A673 (cell line): ENCODE data around the gene BTRC. TPM values are rescaled to one million over a fixed set of nuclear protein-coding genes. Genes with fewer than 3 reads are reported as not detected.

Experiments
- BruUV-seq: library from RNA; stranded (reverse); fragments of 400-500 nt; replicated peaks from 2 replicates; lab custom pipeline; 2021; lab: Mats Ljungman, UMichigan
- CTCF ChIA-PET: fragments of 300-600 bp; sonication (Branson Sonifier 250); formaldehyde crosslinking; loops from one replicate; lab custom pipeline; 2022; ENCODE audit warnings: antibody characterized with exemption; lab: Charles Lee
- POLR2A ChIA-PET: fragments of 300-600 bp; sonication (Branson Sonifier 250); formaldehyde crosslinking; loops from one replicate; lab custom pipeline; 2022; ENCODE audit warnings: antibody characterized with exemption; ENCODE audit not compliant: low non-redundant PET; lab: Charles Lee
- DNase-seq: peaks from one replicate; pipeline ENCODE4 v3.0.0-alpha.2; 2015; ENCODE audit warnings: low spot score
- H3K27ac ChIP-seq: fragments of 200-600 bp; sonication (generic); 2 replicates; pipeline ENCODE4 v1.5.1; 2016; ENCODE audit warnings: mixed run types, low read depth, mild to moderate bottlenecking, mixed read lengths, antibody characterized with exemption, low read length; ENCODE audit not compliant: poor library complexity, severe bottlenecking
- H3K27me3 ChIP-seq: fragments of 200-600 bp; sonication (generic); replicated peaks from 2 replicates; pipeline ENCODE4 v1.6.1; 2017; ENCODE audit warnings: mixed run types, low read depth, mild to moderate bottlenecking, mixed read lengths, antibody characterized with exemption, low read length; ENCODE audit not compliant: insufficient read depth, poor library complexity
- H3K36me3 ChIP-seq: fragments of 200-600 bp; sonication (generic); 2 replicates; pipeline ENCODE4 v1.6.1; 2016; ENCODE audit warnings: mixed run types, mild to moderate bottlenecking, mixed read lengths, antibody characterized with exemption, low read length; ENCODE audit not compliant: insufficient read depth, poor library complexity, severe bottlenecking
- H3K4me1 ChIP-seq: fragments of 200-600 bp; sonication (generic); 2 replicates; pipeline ENCODE4 v1.6.1; 2017; ENCODE audit warnings: mixed run types, mild to moderate bottlenecking, mixed read lengths, antibody characterized with exemption, low read length; ENCODE audit not compliant: insufficient read depth, poor library complexity, severe bottlenecking
- H3K4me3 ChIP-seq: fragments of 200-600 bp; sonication (generic); 2 replicates; pipeline ENCODE4 v1.5.1; 2016; ENCODE audit warnings: low read depth, mixed run types, mild to moderate bottlenecking, mixed read lengths, low read length; ENCODE audit not compliant: poor library complexity, severe bottlenecking
- H3K9me3 ChIP-seq: fragments of 200-600 bp; sonication (generic); 2 replicates; pipeline ENCODE4 v1.6.1; 2016; ENCODE audit warnings: mixed run types, low read depth, mild to moderate bottlenecking, mixed read lengths, antibody characterized with exemption, low read length; ENCODE audit not compliant: poor library complexity, severe bottlenecking
- CTCF ChIP-seq: fragments of 300-800, 200-600 bp; sonication (generic); conservative IDR thresholded peaks from 2 replicates; pipeline ENCODE4 v1.5.1; 2017; ENCODE audit warnings: low read depth, mild to moderate bottlenecking, antibody characterized with exemption, low read length, moderate library complexity, mixed read lengths
- EZH2 ChIP-seq: fragments of 200-600 bp; sonication (generic); IDR thresholded peaks from 2 replicates; pipeline ENCODE4 v1.6.1; 2017; ENCODE audit warnings: borderline replicate concordance, low read depth, mild to moderate bottlenecking, mixed read lengths, antibody characterized with exemption, low read length; ENCODE audit not compliant: poor library complexity, severe bottlenecking
- intact Hi-C: fragments of 100-400 bp; cut with micrococcal nuclease; formaldehyde crosslinking; loops from one replicate; pipeline ENCODE4 v1.10.0; 2022; ENCODE audit not compliant: unreplicated experiment
- total RNA-seq: library from RNA; stranded (reverse); gene quantifications from 2 replicates; pipeline ENCODE4 v1.2.3, GENCODE V29; 2021

Gene BTRC
- total RNA-seq, 1 experiment from 2014 or later: 22.6 TPM

- no peaks in the 10 kb centered on the region for H3K9me3 ChIP-seq
- ChIA-PET CTCF (no interaction called here), POLR2A (interaction anchor here (0.6 kb wide), 1 partner anchor 388 kb away, joined by 3 read pairs; no protein-coding TSS in a partner anchor)
- no peak for TF ChIP-seq EZH2
- BruUV-seq: no TSS peak
- H3K4me3 ChIP-seq: no peak overlapping the region
- H3K27ac ChIP-seq: no peak overlapping the region
- no peak for DNase-seq
- H3K27me3 ChIP-seq: peaks cover 44% of the 10 kb centered on the region
- H3K4me1 ChIP-seq: peaks cover 44% of the 10 kb centered on the region
- intact Hi-C loops: no loop called here
- no peaks in the 10 kb centered on the region for H3K36me3 ChIP-seq
These were observed 133.4 kb downstream of the BTRC start for GRCh38 chr10:101487399-101487798.

DNA sequence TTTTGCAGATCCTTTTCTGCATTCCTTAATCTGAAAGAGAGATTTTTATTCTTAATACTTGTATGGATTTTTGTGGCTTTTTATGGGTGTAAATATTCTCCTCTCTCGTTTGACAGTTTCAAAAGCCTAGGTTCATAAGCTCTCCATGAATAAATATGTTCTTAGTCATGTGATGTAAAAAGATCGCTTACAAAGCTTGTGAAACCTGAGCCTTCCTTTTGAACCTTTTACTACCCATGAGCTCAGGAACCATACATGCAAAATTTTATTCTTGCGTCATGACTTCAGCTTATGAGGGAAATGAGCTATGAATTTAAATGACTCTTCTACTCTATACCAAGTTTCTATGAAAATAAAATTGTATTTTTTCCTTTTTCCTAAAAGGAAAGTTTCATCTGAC lies 135.4 kb downstream of the BTRC start:
- no peaks in the 10 kb centered on the region for H3K36me3 ChIP-seq
- CTCF ChIA-PET: interaction anchor here (0.6 kb wide), 1 partner anchor 22 kb away, joined by 3 read pairs; no protein-coding TSS in a partner anchor
- TF ChIP-seq EZH2 (no peak), CTCF (no peak)
- no peaks in the 10 kb centered on the region for H3K9me3 ChIP-seq
- H3K27me3 ChIP-seq: peaks cover 35% of the 10 kb centered on the region
- H3K27ac ChIP-seq: no peak overlapping the region
- POLR2A ChIA-PET: interaction anchor here (0.6 kb wide), 1 partner anchor 643 kb away, joined by 3 read pairs; no protein-coding TSS in a partner anchor
- BruUV-seq: no TSS peak
- H3K4me3 ChIP-seq: no peak overlapping the region
- peaks cover 42% of the 10 kb centered on the region for H3K4me1 ChIP-seq
- DNase-seq: peak; percentile 79
- intact Hi-C loops: no loop called here

DNA sequence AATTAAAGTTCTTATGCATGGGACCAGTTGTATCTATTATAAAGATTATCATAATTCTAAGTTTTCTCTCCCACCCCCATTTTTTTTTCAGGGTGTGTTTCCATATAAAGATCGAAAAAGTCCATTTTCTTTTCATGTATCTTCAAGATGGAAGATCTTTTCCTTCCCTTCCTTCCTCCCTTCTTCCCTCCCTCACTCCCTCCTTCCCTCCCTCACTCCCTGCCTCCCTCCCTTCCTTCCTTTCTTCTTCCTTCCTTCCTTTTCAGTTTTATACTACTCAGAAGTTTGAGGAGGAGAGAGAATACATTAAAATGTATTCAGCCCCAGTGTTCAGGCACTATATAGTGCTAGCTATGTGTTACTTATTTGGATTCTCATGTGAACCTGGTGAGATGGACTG lies 136.1 kb downstream of the BTRC start:
- Histone ChIP-seq H3K36me3 (no peaks in the 10 kb centered on the region), H3K27ac (no peak overlapping the region), H3K4me1 (peaks cover 42% of the 10 kb centered on the region), H3K27me3 (peaks cover 28% of the 10 kb centered on the region), H3K9me3 (no peaks in the 10 kb centered on the region), H3K4me3 (no peak overlapping the region)
- ChIA-PET POLR2A (interaction anchor here (0.6 kb wide), 1 partner anchor 642 kb away, joined by 3 read pairs; no protein-coding TSS in a partner anchor), CTCF (interaction anchor here (0.6 kb wide), 1 partner anchor 23 kb away, joined by 3 read pairs; no protein-coding TSS in a partner anchor)
- no TSS peak for BruUV-seq
- intact Hi-C loops: no loop called here
- no peak for DNase-seq
- TF ChIP-seq EZH2 (no peak), CTCF (no peak)

DNA sequence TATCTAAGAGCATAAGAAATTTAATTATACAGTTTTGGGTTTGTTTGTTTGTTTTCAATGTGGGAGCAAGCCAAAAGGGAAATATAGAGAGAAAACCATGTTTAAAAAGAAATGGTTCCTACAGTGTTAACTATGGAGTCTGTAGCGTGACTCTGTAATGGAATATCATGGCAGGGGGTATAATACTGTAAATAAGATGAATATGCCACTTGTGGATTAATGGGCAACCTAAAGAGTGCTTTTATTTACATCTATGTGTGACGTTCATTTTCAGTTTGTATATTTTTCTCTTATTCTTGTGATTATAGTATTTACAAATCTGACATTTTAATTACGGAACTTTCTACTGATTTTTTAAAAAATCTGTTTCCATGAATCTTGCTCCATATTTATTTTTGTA lies 138.2 kb downstream of the BTRC start:
- POLR2A ChIA-PET: no interaction called here
- no TSS peak for BruUV-seq
- H3K27me3 ChIP-seq: peaks cover 19% of the 10 kb centered on the region
- no peaks in the 10 kb centered on the region for H3K36me3 ChIP-seq
- intact Hi-C loops: no loop called here
- DNase-seq: no peak
- TF ChIP-seq CTCF: no peak
- no peak for TF ChIP-seq EZH2
- no peaks in the 10 kb centered on the region for H3K9me3 ChIP-seq
- CTCF ChIA-PET: no interaction called here
- H3K4me1 ChIP-seq: peaks cover 28% of the 10 kb centered on the region
- H3K4me3 ChIP-seq: no peak overlapping the region
- H3K27ac ChIP-seq: no peak overlapping the region
